ENCODE results near the gene PHLDA3. TPM values are rescaled to one million over a fixed set of nuclear protein-coding genes. Genes with fewer than 3 reads are reported as not detected.

Gene PHLDA3
- polyA plus RNA-seq, 1 donor from 2014 or later: 35.1 TPM

DNA sequence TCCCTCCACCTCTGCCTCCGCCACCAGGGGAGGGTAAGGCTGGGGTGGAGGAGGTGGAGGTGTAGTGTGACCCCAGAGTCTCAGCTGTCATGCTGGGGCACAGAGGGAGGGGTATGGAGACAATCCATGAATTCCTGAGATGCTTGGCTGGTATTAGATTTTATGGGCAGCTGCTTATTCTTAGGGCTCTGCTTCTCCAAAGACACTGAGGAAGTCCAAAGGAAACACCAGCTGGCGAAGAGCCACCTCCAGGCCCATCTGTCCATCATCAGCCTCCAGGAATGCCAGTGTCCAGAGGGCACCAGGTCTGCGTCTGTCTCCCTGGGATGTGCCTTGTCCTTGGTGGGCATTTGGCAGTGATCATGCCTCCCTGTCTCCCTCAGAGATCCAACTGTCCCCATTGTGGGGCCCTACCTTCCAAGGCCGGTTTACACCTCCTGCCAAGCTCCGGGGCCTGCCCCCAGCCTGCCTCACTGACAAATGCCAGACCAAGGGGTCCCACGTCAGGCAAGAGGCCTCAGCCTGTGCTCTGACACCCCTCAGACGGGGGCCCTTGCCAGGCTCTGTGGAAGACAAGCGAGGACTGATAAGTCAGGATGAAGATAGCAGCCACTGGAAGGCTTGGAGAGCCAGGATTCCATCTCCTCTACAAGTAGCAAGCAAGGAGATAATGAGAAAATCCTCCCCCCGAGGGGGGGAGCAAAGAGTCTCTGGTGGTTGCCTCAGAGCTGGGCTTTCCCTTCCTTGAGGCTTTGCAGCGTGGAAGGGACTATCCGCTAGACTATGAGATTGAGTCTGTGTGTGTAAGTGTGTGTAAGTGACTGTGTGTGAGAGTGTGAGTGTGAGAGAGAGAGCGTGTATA, 49.0 kb downstream of the PHLDA3 start:
- H3K36me3 ChIP-seq (ENCODE audit: insufficient read depth, low read length): no peaks in the 10 kb centered on the region
- no peak overlapping the region for H3K9ac ChIP-seq (ENCODE audit: low read length)
- H3K9me2 ChIP-seq (ENCODE audit: insufficient read depth, low read length): no peaks in the 10 kb centered on the region
- no peaks in the 10 kb centered on the region for H4K20me1 ChIP-seq (ENCODE audit: insufficient read depth)
- H3K27ac ChIP-seq (ENCODE audit: low read length): no peak overlapping the region
- TF ChIP-seq, protein P1, sequence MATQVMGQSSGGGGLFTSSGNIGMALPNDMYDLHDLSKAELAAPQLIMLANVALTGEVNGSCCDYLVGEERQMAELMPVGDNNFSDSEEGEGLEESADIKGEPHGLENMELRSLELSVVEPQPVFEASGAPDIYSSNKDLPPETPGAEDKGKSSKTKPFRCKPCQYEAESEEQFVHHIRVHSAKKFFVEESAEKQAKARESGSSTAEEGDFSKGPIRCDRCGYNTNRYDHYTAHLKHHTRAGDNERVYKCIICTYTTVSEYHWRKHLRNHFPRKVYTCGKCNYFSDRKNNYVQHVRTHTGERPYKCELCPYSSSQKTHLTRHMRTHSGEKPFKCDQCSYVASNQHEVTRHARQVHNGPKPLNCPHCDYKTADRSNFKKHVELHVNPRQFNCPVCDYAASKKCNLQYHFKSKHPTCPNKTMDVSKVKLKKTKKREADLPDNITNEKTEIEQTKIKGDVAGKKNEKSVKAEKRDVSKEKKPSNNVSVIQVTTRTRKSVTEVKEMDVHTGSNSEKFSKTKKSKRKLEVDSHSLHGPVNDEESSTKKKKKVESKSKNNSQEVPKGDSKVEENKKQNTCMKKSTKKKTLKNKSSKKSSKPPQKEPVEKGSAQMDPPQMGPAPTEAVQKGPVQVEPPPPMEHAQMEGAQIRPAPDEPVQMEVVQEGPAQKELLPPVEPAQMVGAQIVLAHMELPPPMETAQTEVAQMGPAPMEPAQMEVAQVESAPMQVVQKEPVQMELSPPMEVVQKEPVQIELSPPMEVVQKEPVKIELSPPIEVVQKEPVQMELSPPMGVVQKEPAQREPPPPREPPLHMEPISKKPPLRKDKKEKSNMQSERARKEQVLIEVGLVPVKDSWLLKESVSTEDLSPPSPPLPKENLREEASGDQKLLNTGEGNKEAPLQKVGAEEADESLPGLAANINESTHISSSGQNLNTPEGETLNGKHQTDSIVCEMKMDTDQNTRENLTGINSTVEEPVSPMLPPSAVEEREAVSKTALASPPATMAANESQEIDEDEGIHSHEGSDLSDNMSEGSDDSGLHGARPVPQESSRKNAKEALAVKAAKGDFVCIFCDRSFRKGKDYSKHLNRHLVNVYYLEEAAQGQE (IDR thresholded peaks at IDR 0.05; ENCODE audit: borderline replicate concordance): no peak
- TF ChIP-seq POLR2AphosphoS5 (IDR thresholded peaks at IDR 0.05): no peak
- no peak for TF ChIP-seq MXI1 (conservative IDR thresholded peaks at IDR 0.05; ENCODE audit: poor library complexity, severe bottlenecking)
- no peak for TF ChIP-seq EP300 (conservative IDR thresholded peaks at IDR 0.05; ENCODE audit: poor library complexity, severe bottlenecking)
- TF ChIP-seq RAD21 (conservative IDR thresholded peaks at IDR 0.05): no peak
- TF ChIP-seq, protein P2, sequence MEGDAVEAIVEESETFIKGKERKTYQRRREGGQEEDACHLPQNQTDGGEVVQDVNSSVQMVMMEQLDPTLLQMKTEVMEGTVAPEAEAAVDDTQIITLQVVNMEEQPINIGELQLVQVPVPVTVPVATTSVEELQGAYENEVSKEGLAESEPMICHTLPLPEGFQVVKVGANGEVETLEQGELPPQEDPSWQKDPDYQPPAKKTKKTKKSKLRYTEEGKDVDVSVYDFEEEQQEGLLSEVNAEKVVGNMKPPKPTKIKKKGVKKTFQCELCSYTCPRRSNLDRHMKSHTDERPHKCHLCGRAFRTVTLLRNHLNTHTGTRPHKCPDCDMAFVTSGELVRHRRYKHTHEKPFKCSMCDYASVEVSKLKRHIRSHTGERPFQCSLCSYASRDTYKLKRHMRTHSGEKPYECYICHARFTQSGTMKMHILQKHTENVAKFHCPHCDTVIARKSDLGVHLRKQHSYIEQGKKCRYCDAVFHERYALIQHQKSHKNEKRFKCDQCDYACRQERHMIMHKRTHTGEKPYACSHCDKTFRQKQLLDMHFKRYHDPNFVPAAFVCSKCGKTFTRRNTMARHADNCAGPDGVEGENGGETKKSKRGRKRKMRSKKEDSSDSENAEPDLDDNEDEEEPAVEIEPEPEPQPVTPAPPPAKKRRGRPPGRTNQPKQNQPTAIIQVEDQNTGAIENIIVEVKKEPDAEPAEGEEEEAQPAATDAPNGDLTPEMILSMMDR (IDR thresholded peaks at IDR 0.05; ENCODE audit: poor library complexity, severe bottlenecking): no peak
- TF ChIP-seq SMC3 (conservative IDR thresholded peaks at IDR 0.05; ENCODE audit: poor library complexity): no peak
- TF ChIP-seq EZH2 (IDR thresholded peaks at IDR 0.05; ENCODE audit: borderline replicate concordance, insufficient read depth, low read length, poor library complexity, severe bottlenecking): no peak
- no peak for TF ChIP-seq TAF1 (IDR thresholded peaks at IDR 0.05; ENCODE audit: low read depth)
- no peaks in the 10 kb centered on the region for H3K9me3 ChIP-seq (ENCODE audit: low read length)
- no peak overlapping the region for H2AFZ ChIP-seq (ENCODE audit: low read depth, low read length)
- H3F3A ChIP-seq (ENCODE audit: insufficient read depth, low read length, poor library complexity, severe bottlenecking): no peaks in the 10 kb centered on the region
- no peaks in the 10 kb centered on the region for H3K27me3 ChIP-seq (ENCODE audit: insufficient read depth, low read depth, low read length)
- H3K4me2 ChIP-seq (ENCODE audit: low read length): no peak overlapping the region
- no peak overlapping the region for H3K4me3 ChIP-seq (ENCODE audit: low read length)
- no peaks in the 10 kb centered on the region for H3K79me2 ChIP-seq (replicated peaks; ENCODE audit: insufficient read depth, low read length)

DNA sequence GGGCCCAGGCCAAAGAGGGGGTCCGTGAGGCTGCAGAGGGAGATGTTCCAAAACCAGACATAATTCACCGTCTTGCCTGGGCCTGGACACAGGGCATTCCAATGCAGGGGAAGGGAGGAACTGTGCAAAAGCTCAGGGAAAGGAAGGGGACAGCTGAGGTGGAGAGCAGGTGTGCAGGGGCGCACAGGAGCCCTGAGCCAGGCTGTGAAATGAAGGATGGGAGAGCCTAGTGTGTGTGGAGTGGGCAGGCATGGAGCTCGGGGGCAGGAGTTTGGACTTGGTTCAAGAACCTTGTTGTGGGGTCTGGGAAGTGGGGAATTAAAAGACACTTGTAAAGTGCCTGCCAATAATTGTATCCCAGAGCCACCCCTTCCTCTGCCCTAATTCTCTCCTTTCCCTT, 49.7 kb downstream of the PHLDA3 start:
- Histone ChIP-seq H3K27me3 (ENCODE audit: insufficient read depth, low read depth, low read length) (no peaks in the 10 kb centered on the region), H3K9me2 (ENCODE audit: insufficient read depth, low read length) (no peaks in the 10 kb centered on the region), H3K36me3 (ENCODE audit: insufficient read depth, low read length) (no peaks in the 10 kb centered on the region), H3K4me2 (ENCODE audit: low read length) (no peak overlapping the region), H3F3A (ENCODE audit: insufficient read depth, low read length, poor library complexity, severe bottlenecking) (no peaks in the 10 kb centered on the region), H3K9me3 (ENCODE audit: low read length) (no peaks in the 10 kb centered on the region), H2AFZ (ENCODE audit: low read depth, low read length) (no peak overlapping the region), H3K4me3 (ENCODE audit: low read length) (no peak overlapping the region), H3K9ac (ENCODE audit: low read length) (no peak overlapping the region), H3K79me2 (replicated peaks; ENCODE audit: insufficient read depth, low read length) (no peaks in the 10 kb centered on the region), H3K27ac (ENCODE audit: low read length) (no peak overlapping the region), H4K20me1 (ENCODE audit: insufficient read depth) (no peaks in the 10 kb centered on the region)
- TF ChIP-seq EP300 (conservative IDR thresholded peaks at IDR 0.05; ENCODE audit: poor library complexity, severe bottlenecking) (no peak), TAF1 (IDR thresholded peaks at IDR 0.05; ENCODE audit: low read depth) (no peak)
- TF ChIP-seq, protein P1 (IDR thresholded peaks at IDR 0.05; ENCODE audit: borderline replicate concordance): no peak
